Type B pancreatic cell (in vitro differentiated cells): ENCODE measurements around the gene CEND1. TPM values are rescaled to one million over a fixed set of nuclear protein-coding genes. Genes with fewer than 3 reads are reported as not detected.

Source experiments
- DNase-seq: peaks from one replicate; pipeline ENCODE4 v3.0.0; 2021; ENCODE audit warnings: mixed read lengths; ENCODE audit not compliant: unreplicated experiment; ENCODE audit errors: extremely low spot score
- H3K27ac Mint-ChIP-seq: 2 replicates; pipeline ENCODE4 v1.8.0; 2021; ENCODE audit warnings: mild to moderate bottlenecking, mixed read lengths
- H3K27me3 Mint-ChIP-seq: 2 replicates; pipeline ENCODE4 v1.8.0; 2021; ENCODE audit warnings: mixed read lengths
- H3K36me3 Mint-ChIP-seq: 2 replicates; pipeline ENCODE4 v1.8.0; 2021; ENCODE audit warnings: mixed read lengths
- H3K4me1 Mint-ChIP-seq: one replicate; pipeline ENCODE4 v1.8.0; 2021; ENCODE audit warnings: mixed read lengths; ENCODE audit not compliant: unreplicated experiment
- H3K4me3 Mint-ChIP-seq: 2 replicates; pipeline ENCODE4 v1.8.0; 2021; ENCODE audit warnings: mild to moderate bottlenecking, mixed read lengths
- H3K9me3 Mint-ChIP-seq: 2 replicates; pipeline ENCODE4 v1.8.0; 2021; ENCODE audit warnings: mixed read lengths
- CTCF ChIP-seq: fragments of 200-600 bp; sonication (generic); conservative IDR thresholded peaks from 2 replicates; pipeline ENCODE4 v1.5.0; 2021; ENCODE audit warnings: antibody characterized with exemption, mild to moderate bottlenecking
- total RNA-seq: library from RNA; stranded (reverse); gene quantifications from 2 replicates; pipeline ENCODE4 v1.2.1, GENCODE V29; 2021; ENCODE audit warnings: low replicate concordance

Gene CEND1
- total RNA-seq, 1 donor from 2014 or later = 0.89 TPM

- H3K4me1 Mint-ChIP-seq = peaks cover 12% of the 10 kb centered on the region
- H3K4me3 Mint-ChIP-seq = peak overlapping the region; percentile 20
- no peaks in the 10 kb centered on the region for H3K36me3 Mint-ChIP-seq
- no peaks in the 10 kb centered on the region for H3K27me3 Mint-ChIP-seq
- H3K27ac Mint-ChIP-seq = no peak overlapping the region
- no peak for DNase-seq
- H3K9me3 Mint-ChIP-seq = no peaks in the 10 kb centered on the region
- no peak for TF ChIP-seq CTCF
Observed at GRCh38 chr11:779955-780532, 9.8 kb downstream of the CEND1 start.

GRCh38 chr11:778976-779954 is 10.6 kb downstream of the CEND1 start:
- no peak overlapping the region for H3K27ac Mint-ChIP-seq
- H3K36me3 Mint-ChIP-seq = no peaks in the 10 kb centered on the region
- no peak for DNase-seq
- H3K9me3 Mint-ChIP-seq = no peaks in the 10 kb centered on the region
- peak overlapping the region; percentile 44 for H3K4me3 Mint-ChIP-seq
- peaks cover 12% of the 10 kb centered on the region for H3K4me1 Mint-ChIP-seq
- H3K27me3 Mint-ChIP-seq = no peaks in the 10 kb centered on the region
- no peak for TF ChIP-seq CTCF

GRCh38 chr11:777288-778255 is 12.3 kb downstream of the CEND1 start, which contains the start of gene GATD1:
GATD1 (minus strand) TSS chr11:777487; CDS start chr11:777462, 25 bp downstream.
- no peak for TF ChIP-seq CTCF
- no peaks in the 10 kb centered on the region for H3K27me3 Mint-ChIP-seq
- H3K4me3 Mint-ChIP-seq = peak within 1 kb of the TSS; percentile 86
- H3K36me3 Mint-ChIP-seq = no peaks in the 10 kb centered on the region
- H3K27ac Mint-ChIP-seq = peak within 1 kb of the TSS; percentile 80
- peak; percentile 97 for DNase-seq
- no peaks in the 10 kb centered on the region for H3K4me1 Mint-ChIP-seq
- no peaks in the 10 kb centered on the region for H3K9me3 Mint-ChIP-seq

GRCh38 chr11:776561-777287 is 13.2 kb downstream of the CEND1 start:
- Mint-ChIP-seq H3K4me3 (peak overlapping the region; percentile 86), H3K9me3 (no peaks in the 10 kb centered on the region), H3K4me1 (no peaks in the 10 kb centered on the region), H3K27me3 (no peaks in the 10 kb centered on the region), H3K27ac (peak overlapping the region; percentile 80), H3K36me3 (no peaks in the 10 kb centered on the region)
- TF ChIP-seq CTCF = no peak
- peak; percentile 74 for DNase-seq

GRCh38 chr11:776263-776560 is 13.7 kb downstream of the CEND1 start:
- TF ChIP-seq CTCF = no peak
- Mint-ChIP-seq H3K36me3 (no peaks in the 10 kb centered on the region), H3K27ac (peak overlapping the region; percentile 80), H3K27me3 (no peaks in the 10 kb centered on the region), H3K4me3 (peak overlapping the region; percentile 86), H3K9me3 (no peaks in the 10 kb centered on the region), H3K4me1 (no peaks in the 10 kb centered on the region)
- no peak for DNase-seq
